Measurements from ENCODE around the gene HSD3B1. TPM values are rescaled to one million over a fixed set of nuclear protein-coding genes. Genes with fewer than 3 reads are reported as not detected.

The HSD3B1 gene
- total and polyA plus RNA-seq, 9 of the 15 experiments (the other 6 are each of a cell fraction or from before 2014, with no cell fraction given) = not detected

GRCh38 chr1:119477710-119478109 lies 29.3 kb upstream of the HSD3B1 start:
- FAIRE-seq (no peak), DNase-seq (ENCODE audit: extremely low read depth in 1 of 4, low spot score in 3 of 4) (no peak), ATAC-seq (no peak)
- intact Hi-C loops (cut with micrococcal nuclease) (loop anchor here (5.0 to 10.0 kb wide), 4 partner anchors 35 to 197 kb away; no protein-coding TSS in a partner anchor), in situ Hi-C loops (cut with MboI) (no loop called here)
- no peaks in the 10 kb centered on the region for H3K9me1 ChIP-seq (ENCODE audit: control insufficient read depth, insufficient read depth, low read length)
- CTCF ChIA-PET (ENCODE audit: low intra/inter-chr PET ratio) = no interaction called here
- no peak overlapping the region for H3K27ac ChIP-seq (ENCODE audit: extremely low read depth, low read depth, low read length)
- H3K79me2 ChIP-seq (ENCODE audit: control insufficient read depth, insufficient read depth, low read length) = no peaks in the 10 kb centered on the region
- WGBS (ENCODE audit: insufficient coverage, low coverage, missing lambda C conversion rate) = 0% methylated on average over 5 of the region's 5 CpGs
- no peaks in the 10 kb centered on the region for H3K36me3 ChIP-seq (ENCODE audit: control insufficient read depth, insufficient read depth, low read length)
- POLR2A ChIA-PET = no interaction called here
- H3K9ac ChIP-seq (ENCODE audit: insufficient read depth in 1 of 2, low read depth in 2 of 2, low read length in 2 of 2) = no peak overlapping the region
- no peaks in the 10 kb centered on the region for H3K4me1 ChIP-seq (replicated peaks in 1 of 2; ENCODE audit: control insufficient read depth in 2 of 2, insufficient read depth in 2 of 2, low read length in 2 of 2)
- H3K4me3 ChIP-seq = no peak overlapping the region
- no peaks in the 10 kb centered on the region for H3K27me3 ChIP-seq (ENCODE audit: control insufficient read depth in 2 of 2, insufficient read depth in 2 of 2, low read length in 2 of 2)
- TF ChIP-seq CBFB (CRISPR knock-in tag; IDR thresholded peaks at IDR 0.05) (no peak), STAT5A (IDR thresholded peaks at IDR 0.05; ENCODE audit: borderline replicate concordance, low read length) (no peak), ZNF77 (CRISPR knock-in tag; IDR thresholded peaks at IDR 0.05) (no peak), NFE2L1 (tag; IDR thresholded peaks at IDR 0.05; ENCODE audit: borderline replicate concordance, low read depth) (no peak), POLR2A (conservative IDR thresholded peaks at IDR 0.05) (no peak), ADNP (tag; IDR thresholded peaks at IDR 0.05) (no peak), FOXJ3 (CRISPR knock-in tag; IDR thresholded peaks at IDR 0.05) (no peak), ZNF584 (CRISPR knock-in tag; IDR thresholded peaks at IDR 0.05; ENCODE audit: low read depth) (no peak), SRSF3 (IDR thresholded peaks at IDR 0.05; ENCODE audit: insufficient read depth, low read length) (no peak), NCOA2 (IDR thresholded peaks at IDR 0.05; ENCODE audit: partially characterized antibody in 2 of 2) (no peak)
- no TSS peak for BruUV-seq (replicated peaks)
- H4K20me1 ChIP-seq (replicated peaks; ENCODE audit: control insufficient read depth, insufficient read depth, low read length) = no peaks in the 10 kb centered on the region
- H3K4me2 ChIP-seq (ENCODE audit: insufficient read depth, low read length) = no peak overlapping the region
- no peaks in the 10 kb centered on the region for H3K9me3 ChIP-seq (replicated peaks; ENCODE audit: control insufficient read depth, insufficient read depth, low read depth, low read length)
- H2AFZ ChIP-seq (ENCODE audit: low read depth, low read length) = no peak overlapping the region
